Measurements from ENCODE around the gene ZCCHC12.
"Not testable (repeated sequence)": the region's sequence is repeated elsewhere in the genome, so short reads cannot be mapped to it uniquely, and the experiment has no call there.

The ZCCHC12 gene

GRCh38 chrX:118823263-118824172 lies at the start of gene ZCCHC12:
Gene ZCCHC12 (plus strand): TSS chrX:118823824. CDS start chrX:118825245, 1,421 bp downstream.
- peak in 9 of 14 donors; percentile 2 to 74 (median 15) for DNase-seq

DNA sequence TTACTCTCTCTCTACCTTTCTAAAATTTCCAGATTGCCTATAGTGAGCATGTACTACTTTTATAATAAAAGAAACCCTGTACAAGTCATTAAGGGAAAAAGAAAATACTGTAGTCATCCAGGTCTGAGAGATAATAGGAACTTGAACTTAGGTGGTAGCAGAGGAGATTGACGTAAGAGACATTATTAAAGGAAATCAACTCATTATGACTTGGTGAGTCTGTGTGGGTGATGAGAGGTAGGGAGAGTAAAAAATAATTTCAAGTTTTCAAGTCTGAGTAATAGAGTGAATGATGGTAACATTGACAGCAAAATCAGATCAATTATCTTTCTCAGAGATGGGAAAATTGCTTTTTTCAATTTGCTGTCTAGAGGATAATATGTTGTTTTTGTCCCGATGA lies 44.0 kb upstream of the ZCCHC12 start:
- no peak for DNase-seq

DNA sequence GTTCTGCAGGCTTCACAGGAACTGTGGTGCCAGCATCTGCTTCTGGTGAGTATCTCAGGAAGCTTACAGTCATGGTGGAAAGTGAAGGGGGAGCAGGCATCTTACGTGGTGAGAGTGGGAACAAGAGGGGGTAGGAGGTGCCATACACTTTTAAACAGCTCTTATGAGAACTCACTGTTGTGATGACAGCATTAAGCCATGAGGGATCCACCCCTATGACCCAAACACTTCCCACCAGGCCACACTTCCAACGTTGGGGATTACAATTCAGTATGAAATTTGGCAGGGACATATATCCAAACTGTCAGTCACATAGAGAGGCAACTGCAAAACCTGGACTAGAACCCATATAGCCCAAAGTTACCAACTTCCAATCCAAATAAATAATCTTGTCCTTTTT lies 43.1 kb upstream of the ZCCHC12 start:
- no peak for DNase-seq

DNA sequence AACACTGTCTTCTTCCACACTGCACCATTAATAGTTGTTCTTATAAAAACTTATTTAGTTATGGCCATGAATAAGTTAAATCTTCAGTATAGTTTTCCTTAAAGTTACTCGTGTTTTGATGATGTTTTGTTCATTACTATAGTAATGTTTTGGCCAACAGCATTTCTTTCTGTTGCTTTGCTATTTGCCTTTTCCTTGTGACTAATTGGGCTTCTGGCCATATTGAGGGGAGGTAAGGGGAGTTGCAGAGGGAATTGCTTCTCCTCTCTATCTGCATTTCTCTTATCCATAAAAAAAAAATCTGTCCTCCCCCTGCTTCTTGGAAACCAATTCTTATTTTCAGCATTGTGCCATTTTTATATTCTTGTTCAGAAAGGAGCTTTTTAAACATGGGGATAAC lies 42.7 kb upstream of the ZCCHC12 start:
- DNase-seq: no peak

DNA sequence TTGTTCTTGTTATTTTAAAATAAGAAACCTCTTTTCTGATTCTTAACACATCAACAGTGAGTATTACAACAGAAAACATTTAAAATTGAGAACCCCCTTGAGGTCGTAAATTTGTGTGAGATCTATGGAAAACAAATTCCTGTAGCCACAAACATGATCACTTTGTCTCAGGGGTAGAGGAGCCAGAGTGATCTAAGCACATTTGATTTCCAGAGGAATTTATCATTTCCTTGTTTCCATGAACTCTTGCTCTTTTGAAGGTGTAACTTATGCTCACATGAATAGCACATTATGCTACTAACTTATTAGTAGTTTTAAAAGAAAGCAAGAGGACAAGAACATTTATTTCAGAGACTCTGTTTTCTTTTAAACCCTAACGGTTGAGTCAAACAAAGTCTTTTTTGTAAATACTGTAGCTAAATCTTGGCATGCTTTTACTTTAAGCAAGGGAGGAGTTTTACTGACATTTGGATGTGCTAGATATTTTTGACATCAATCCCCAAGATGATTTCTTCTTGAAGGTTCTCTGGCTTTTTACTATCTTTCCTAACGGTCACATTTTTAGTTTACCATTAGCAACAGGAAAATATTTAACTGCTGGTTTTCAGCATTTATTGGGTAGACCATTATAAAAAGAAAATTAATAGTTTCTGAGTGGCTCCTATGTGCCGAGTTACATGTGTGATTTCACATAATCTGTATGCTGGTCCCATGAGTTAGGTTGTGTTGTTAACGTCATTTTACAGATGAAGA lies 27.9 kb upstream of the ZCCHC12 start:
- DNase-seq: no peak

- DNase-seq: peak in 1 of 14 donors; percentile 4
These were observed 20.8 kb upstream of the ZCCHC12 start for GRCh38 chrX:118802857-118803256.

DNA sequence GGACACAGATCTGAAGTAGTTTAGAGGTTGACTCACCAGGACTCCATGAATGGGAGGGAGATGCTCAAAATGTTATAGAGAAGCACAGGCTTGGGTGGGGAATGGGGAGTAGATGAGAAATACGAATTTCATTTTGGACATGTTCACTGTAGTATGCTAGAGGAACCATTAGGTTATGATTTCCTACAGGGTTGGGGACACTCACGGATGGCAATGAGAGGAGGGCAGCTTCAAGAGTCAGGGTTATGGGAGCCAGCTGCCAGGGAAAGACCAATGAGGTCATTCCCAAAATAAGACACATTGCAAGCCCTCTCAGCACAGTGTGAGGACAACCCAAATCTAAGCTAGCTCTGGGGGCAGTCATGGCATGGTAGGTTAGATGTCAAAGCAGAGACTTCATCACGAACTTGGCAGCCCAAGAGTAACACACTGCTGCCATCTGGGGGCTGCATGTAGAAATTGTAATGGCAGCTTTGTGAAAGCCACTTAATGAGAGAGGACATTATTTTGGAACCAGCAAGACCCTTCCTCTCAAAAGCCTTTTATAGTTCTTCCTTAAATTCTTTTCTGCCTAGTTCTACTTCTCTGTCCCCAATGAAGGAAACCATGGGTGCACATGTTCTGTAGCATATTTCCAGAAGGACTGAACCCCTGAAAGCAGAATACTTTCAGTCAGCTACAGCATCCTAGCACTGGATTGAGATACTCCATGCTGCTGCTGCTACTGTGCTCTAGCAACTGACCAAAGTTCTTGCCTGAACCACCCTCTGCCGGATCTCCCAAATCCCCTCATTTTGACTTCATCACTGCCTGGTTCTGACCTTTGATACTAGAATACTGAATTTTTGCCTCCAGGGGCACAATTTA lies 16.2 kb upstream of the ZCCHC12 start:
- peak in 6 of 14 donors; percentile 3 to 42 (median 27) for DNase-seq

DNA sequence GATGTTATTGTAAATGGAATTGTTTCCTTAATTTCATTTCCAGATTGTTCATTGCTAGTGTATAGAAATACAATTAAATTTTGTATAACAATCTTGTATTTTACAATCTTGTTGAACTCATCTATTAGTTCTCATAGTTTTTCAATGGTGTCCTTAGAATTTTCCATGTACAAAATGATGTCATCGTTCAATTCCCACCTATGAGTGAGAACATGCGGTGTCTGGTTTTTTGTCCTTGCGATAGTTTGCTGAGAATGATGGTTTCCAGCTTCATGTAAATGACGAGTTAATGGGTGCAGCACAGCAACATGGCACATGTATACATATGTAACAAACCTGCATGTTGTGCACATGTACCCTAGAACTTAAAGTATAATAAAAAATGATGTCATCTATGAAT lies 6.4 kb upstream of the ZCCHC12 start:
- not testable (repeated sequence) for DNase-seq

- DNase-seq: peak in 2 of 14 donors; percentile 3 to 39
These were observed 628 bp downstream of the ZCCHC12 start for GRCh38 chrX:118824173-118824730.

DNA sequence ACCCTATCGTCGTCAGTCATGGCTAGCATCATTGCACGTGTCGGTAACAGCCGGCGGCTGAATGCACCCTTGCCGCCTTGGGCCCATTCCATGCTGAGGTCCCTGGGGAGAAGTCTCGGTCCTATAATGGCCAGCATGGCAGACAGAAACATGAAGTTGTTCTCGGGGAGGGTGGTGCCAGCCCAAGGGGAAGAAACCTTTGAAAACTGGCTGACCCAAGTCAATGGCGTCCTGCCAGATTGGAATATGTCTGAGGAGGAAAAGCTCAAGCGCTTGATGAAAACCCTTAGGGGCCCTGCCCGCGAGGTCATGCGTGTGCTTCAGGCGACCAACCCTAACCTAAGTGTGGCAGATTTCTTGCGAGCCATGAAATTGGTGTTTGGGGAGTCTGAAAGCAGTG lies 1.6 kb downstream of the ZCCHC12 start:
- DNase-seq: no peak

DNA sequence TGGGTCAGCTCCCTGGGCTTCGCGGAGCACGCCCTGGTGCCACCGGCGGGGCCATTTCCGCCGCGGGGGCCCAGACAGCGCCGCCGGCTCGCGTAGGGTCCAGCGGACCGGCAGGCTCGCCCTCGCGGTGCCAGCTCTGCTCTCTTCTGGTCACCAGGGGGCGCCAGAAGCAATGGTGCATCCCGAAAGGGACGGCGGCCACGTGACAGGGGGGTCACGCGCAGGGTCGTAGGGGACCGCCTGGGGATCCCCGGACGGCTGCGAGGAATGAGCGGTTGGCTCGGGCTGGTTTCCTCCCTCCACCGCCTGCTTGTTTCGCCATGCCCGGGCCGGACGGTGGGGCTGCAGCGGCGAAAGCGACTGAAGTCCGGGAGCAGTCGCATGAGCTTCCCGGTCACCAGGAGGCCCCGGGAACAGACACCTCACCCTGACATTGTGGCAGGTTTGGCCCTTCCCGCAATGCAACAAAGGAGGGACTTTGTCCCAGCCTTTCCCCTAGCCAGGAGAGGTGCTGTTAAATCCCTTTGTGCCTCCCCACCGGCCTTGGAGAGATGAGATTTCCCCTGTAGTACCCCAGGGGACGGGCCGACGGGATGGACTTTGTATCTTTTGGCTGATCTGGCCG lies 15.8 kb downstream of the ZCCHC12 start:
- peak; percentile 13 to 87 (median 66) for DNase-seq

DNA sequence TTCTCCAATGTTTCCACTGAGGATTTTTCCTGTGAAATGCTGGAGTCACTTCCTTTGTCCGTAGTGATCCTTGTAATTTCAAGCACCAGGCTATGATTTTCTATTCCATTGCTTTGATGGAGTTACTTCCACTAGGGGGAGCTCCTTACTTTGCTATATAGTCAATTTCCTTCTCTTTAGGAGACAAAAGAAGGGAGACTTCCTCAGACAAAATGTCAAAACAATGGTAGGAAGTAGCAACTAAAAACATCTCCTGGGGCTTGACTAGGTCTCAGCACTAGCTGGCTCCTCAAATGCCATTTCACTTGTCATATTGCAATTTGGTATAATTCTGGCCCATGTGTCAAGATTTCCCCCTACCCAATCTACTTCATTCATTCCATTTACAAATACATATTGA lies 24.1 kb downstream of the ZCCHC12 start:
- DNase-seq: peak in 1 of 14 donors; percentile 64

DNA sequence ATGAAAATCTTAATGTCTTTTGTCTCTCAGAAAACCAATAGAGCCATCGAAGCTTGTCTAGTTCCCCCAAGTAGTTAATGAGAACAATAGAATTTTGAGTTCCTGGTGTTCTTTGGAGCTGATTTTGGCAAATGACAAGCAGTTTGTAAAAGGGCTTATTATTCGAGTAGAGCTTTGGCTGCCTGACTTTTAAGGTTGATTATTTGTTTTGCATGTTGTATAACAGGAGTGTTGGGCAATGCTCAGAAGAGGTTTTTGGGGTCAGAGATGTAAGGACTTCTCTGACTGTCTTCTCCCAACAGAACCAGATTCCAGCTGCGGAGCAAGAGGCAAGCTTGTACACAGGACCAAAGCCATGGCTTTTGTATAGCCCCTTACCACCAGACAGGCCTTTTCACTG lies 30.0 kb downstream of the ZCCHC12 start:
- no peak for DNase-seq

- DNase-seq: no peak
These were observed 32.2 kb downstream of the ZCCHC12 start for GRCh38 chrX:118855681-118856310.

GRCh38 chrX:118857006-118857405 lies 33.4 kb downstream of the ZCCHC12 start:
- DNase-seq: no peak

- no peak for DNase-seq
These were observed 37.7 kb downstream of the ZCCHC12 start for GRCh38 chrX:118861338-118861737.

- no peak for DNase-seq
These were observed 38.5 kb downstream of the ZCCHC12 start for GRCh38 chrX:118862091-118862490.

- DNase-seq: no peak
These were observed 39.4 kb downstream of the ZCCHC12 start for GRCh38 chrX:118862979-118863378.

- DNase-seq: peak in 1 of 14 donors; percentile 68
These were observed 40.5 kb downstream of the ZCCHC12 start for GRCh38 chrX:118864063-118864635.

- DNase-seq: peak in 2 of 14 donors; percentile 2 to 18
These were observed 41.6 kb downstream of the ZCCHC12 start for GRCh38 chrX:118865231-118865630.

DNA sequence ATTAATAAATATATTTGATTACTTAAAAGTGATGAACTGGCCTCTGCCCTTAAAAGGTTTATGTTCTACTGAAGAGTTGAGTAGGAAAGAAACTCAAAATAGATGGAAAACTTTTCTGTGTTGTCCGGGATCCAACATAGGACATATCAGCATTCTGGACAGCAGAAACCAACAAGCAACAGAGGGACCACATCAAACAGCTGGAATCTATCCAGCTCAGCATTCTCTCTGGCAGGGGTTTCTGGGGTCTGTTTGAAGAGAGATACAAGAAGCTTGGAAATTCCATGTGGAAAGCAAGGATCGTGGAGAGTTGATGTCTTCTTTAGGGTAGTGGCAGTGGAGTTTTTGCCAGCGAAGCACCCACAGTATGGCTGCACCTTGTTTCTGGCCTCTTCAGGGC lies 43.6 kb downstream of the ZCCHC12 start:
- no peak for DNase-seq

All from C1 segment of cervical spinal cord (tissue), 14 donors.